K562 (cell line): ENCODE measurements around the gene KMT2C. TPM values are rescaled to one million over a fixed set of nuclear protein-coding genes. Genes with fewer than 3 reads are reported as not detected.

Experiments used
- CEBPB ChIP-seq: fragments of 450-650 bp; IDR thresholded peaks from 2 replicates; pipeline ENCODE4 v1.6.1; 2016; ENCODE audit warnings: missing genetic modification characterization, missing compliant biosample characterization
- CREB1 ChIP-seq, 2 experiments: sonication (generic) in 1 of 2; formaldehyde crosslinking in 1 of 2; IDR thresholded peaks; 2 replicates each; pipeline versions ENCODE4 v1.6.1 to v1.8.0; 2012 to 2022; ENCODE audit warnings: inconsistent platforms in 1 of 2, mild to moderate bottlenecking in 1 of 2, missing genetic modification reagents in 1 of 2, moderate library complexity in 1 of 2
- E2F4 ChIP-seq: sonication (generic); formaldehyde crosslinking; IDR thresholded peaks from 2 replicates; pipeline ENCODE4 v1.8.0; 2022; ENCODE audit warnings: mild to moderate bottlenecking, low read depth, missing genetic modification reagents
- GATAD2A ChIP-seq: fragments of 450-650 bp; IDR thresholded peaks from 2 replicates; pipeline ENCODE4 v1.6.1; 2017
- ID3 ChIP-seq, 2 experiments: fragments of 250-450 bp in 1 of 2; fragments of 450-650 bp in 1 of 2; sonication (Bioruptor Pico) in 1 of 2; IDR thresholded peaks; 2 replicates each; pipeline versions ENCODE4 v1.6.1 to v1.8.0; 2016 to 2021; ENCODE audit warnings: mild to moderate bottlenecking in 2 of 2, moderate library complexity in 2 of 2, missing compliant biosample characterization in 1 of 2, missing genetic modification characterization in 1 of 2
- LEF1 ChIP-seq: fragments of 450-650 bp; IDR thresholded peaks from 2 replicates; pipeline ENCODE4 v1.6.1; 2016; ENCODE audit warnings: mild to moderate bottlenecking
- NCOA6 ChIP-seq: fragments of 450-650 bp; IDR thresholded peaks from 2 replicates; pipeline ENCODE4 v1.6.1; 2017; ENCODE audit warnings: mild to moderate bottlenecking
- SIN3A ChIP-seq, 2 experiments: fragments of 150-350 bp in 1 of 2; IDR thresholded peaks; 2 replicates each; pipeline ENCODE4 v1.6.1; 2011 to 2016; ENCODE audit warnings: borderline replicate concordance in 2 of 2, low read depth in 2 of 2, low read length in 2 of 2, mild to moderate bottlenecking in 2 of 2, moderate library complexity in 2 of 2; ENCODE audit not compliant: control insufficient read depth in 1 of 2
- SRSF1 ChIP-seq: fragments of 200-400 bp; formaldehyde crosslinking; IDR thresholded peaks from 2 replicates; pipeline ENCODE4 v1.6.1; 2017; ENCODE audit warnings: mild to moderate bottlenecking, low read depth, low read length, moderate library complexity
- SRSF3 ChIP-seq: fragments of 200-400 bp; formaldehyde crosslinking; IDR thresholded peaks from 2 replicates; pipeline ENCODE4 v1.6.1; 2016; ENCODE audit warnings: mild to moderate bottlenecking, low read length, moderate library complexity; ENCODE audit not compliant: insufficient read depth
- TCF7 ChIP-seq: sonication (generic); IDR thresholded peaks from 2 replicates; pipeline ENCODE4 v1.6.1; 2016; ENCODE audit warnings: antibody characterized with exemption, borderline replicate concordance
- ZFP30 ChIP-seq: fragments of 250-450 bp; sonication (Bioruptor Pico); IDR thresholded peaks from 2 replicates; pipeline ENCODE4 v1.8.0; 2022; ENCODE audit warnings: moderate library complexity, mild to moderate bottlenecking, inconsistent platforms, borderline replicate concordance
- polyA plus RNA-seq, 8 experiments: library from polyadenylated mRNA; depleted of rRNA in 4 of 8; stranded (reverse) in 5 of 8; unstranded in 3 of 8; fragments of >200 nt; fragmentation: Nextera tagmentation in 2 of 8; fragmentation: Illumina TruSeq in 1 of 8; extraction: Ambion mirVana in 2 of 8; extraction: Trizol in 1 of 8; gene quantifications; 2 replicates each; pipeline versions ENCODE4 v1.2.1 to v1.2.3, GENCODE V29; 2011 to 2014; ENCODE audit warnings: inconsistent platforms in 1 of 8, missing spikeins in 1 of 8
- total RNA-seq, 7 experiments: library from RNA; depleted of rRNA in 6 of 7; stranded (reverse); fragments of >200 nt in 6 of 7; fragmentation: Illumina TruSeq in 2 of 7; extraction: Trizol in 2 of 7; gene quantifications; 2 replicates each; pipeline versions ENCODE4 v1.2.1 to v1.2.3, GENCODE V29; 2011 to 2021; ENCODE audit warnings: low replicate concordance in 1 of 7
- TF ChIP-seq, protein P1 (sequence below): IDR thresholded peaks from 2 replicates; pipeline ENCODE4 v1.6.1; 2014; ENCODE audit warnings: antibody characterized with exemption
- TF ChIP-seq, protein P2 (sequence below), 2 experiments: fragments of 450-650 bp; formaldehyde crosslinking in 1 of 2; IDR thresholded peaks; 2 replicates each; pipeline versions ENCODE4 v1.4.0 to v1.6.1; 2014 to 2020; ENCODE audit warnings: mild to moderate bottlenecking in 2 of 2, borderline replicate concordance in 1 of 2, low read depth in 1 of 2

KMT2C gene
- total and polyA plus RNA-seq, 9 of the 15 experiments (the other 6 are each of a cell fraction or from before 2014, with no cell fraction given), result 4.9 to 67.8 (median 27.1) TPM

GRCh38 chr7:152436111-152436930 is 518 bp upstream of the KMT2C start (continued):
- TF ChIP-seq ID3 (CRISPR knock-in tag; IDR thresholded peaks at IDR 0.05) (no peak), ID3 (tag; IDR thresholded peaks at IDR 0.05) (no peak), CREB1 (IDR thresholded peaks at IDR 0.05) (peak; percentile 90), CREB1 (CRISPR knock-in tag; IDR thresholded peaks at IDR 0.05) (peak; percentile 89), SIN3A (IDR thresholded peaks at IDR 0.05; ENCODE audit: borderline replicate concordance in 2 of 2, control insufficient read depth in 1 of 2, low read depth in 2 of 2, low read length in 2 of 2) (peak; percentile 76 to 85; a peak in 2 of 4 replicates), GATAD2A (peak; percentile 13), SRSF3 (no peak), ZFP30 (CRISPR knock-in tag) (no peak), LEF1 (no peak), CEBPB (tag) (no peak), SRSF1 (peak; percentile 25; the same call in 1 of the 2 replicates), NCOA6 (peak; percentile 93), TCF7 (peak; percentile 76; the same call in 1 of the 2 replicates), E2F4 (no peak; the same call in 1 of the 2 replicates)
- TF ChIP-seq, protein P1, sequence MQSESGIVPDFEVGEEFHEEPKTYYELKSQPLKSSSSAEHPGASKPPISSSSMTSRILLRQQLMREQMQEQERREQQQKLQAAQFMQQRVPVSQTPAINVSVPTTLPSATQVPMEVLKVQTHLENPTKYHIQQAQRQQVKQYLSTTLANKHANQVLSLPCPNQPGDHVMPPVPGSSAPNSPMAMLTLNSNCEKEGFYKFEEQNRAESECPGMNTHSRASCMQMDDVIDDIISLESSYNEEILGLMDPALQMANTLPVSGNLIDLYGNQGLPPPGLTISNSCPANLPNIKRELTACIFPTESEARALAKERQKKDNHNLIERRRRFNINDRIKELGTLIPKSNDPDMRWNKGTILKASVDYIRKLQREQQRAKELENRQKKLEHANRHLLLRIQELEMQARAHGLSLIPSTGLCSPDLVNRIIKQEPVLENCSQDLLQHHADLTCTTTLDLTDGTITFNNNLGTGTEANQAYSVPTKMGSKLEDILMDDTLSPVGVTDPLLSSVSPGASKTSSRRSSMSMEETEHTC, result no peak
- TF ChIP-seq, protein P2, sequence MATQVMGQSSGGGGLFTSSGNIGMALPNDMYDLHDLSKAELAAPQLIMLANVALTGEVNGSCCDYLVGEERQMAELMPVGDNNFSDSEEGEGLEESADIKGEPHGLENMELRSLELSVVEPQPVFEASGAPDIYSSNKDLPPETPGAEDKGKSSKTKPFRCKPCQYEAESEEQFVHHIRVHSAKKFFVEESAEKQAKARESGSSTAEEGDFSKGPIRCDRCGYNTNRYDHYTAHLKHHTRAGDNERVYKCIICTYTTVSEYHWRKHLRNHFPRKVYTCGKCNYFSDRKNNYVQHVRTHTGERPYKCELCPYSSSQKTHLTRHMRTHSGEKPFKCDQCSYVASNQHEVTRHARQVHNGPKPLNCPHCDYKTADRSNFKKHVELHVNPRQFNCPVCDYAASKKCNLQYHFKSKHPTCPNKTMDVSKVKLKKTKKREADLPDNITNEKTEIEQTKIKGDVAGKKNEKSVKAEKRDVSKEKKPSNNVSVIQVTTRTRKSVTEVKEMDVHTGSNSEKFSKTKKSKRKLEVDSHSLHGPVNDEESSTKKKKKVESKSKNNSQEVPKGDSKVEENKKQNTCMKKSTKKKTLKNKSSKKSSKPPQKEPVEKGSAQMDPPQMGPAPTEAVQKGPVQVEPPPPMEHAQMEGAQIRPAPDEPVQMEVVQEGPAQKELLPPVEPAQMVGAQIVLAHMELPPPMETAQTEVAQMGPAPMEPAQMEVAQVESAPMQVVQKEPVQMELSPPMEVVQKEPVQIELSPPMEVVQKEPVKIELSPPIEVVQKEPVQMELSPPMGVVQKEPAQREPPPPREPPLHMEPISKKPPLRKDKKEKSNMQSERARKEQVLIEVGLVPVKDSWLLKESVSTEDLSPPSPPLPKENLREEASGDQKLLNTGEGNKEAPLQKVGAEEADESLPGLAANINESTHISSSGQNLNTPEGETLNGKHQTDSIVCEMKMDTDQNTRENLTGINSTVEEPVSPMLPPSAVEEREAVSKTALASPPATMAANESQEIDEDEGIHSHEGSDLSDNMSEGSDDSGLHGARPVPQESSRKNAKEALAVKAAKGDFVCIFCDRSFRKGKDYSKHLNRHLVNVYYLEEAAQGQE (IDR thresholded peaks at IDR 0.05; ENCODE audit: borderline replicate concordance), result peak; percentile 48; the same call in 1 of the 2 replicates
- TF ChIP-seq, protein P2 (CRISPR knock-in tag; IDR thresholded peaks at IDR 0.05; ENCODE audit: low read depth), result peak; percentile 44; the same call in 1 of the 2 replicates
